Measurements from ENCODE around the gene SCNN1G.
"Not testable (repeated sequence)": the region's sequence is repeated elsewhere in the genome, so short reads cannot be mapped to it uniquely, and the experiment has no call there.

Gene SCNN1G

GRCh38 chr16:23232806-23233205 lies 50.3 kb downstream of the SCNN1G start:
- no peaks in the 10 kb centered on the region for H3K4me1 ChIP-seq (ENCODE audit: control insufficient read depth, insufficient read depth, low read length)
- H3K9ac ChIP-seq (ENCODE audit: low read length): no peak overlapping the region
- peaks cover 5% of the 10 kb centered on the region for H3K27me3 ChIP-seq (replicated peaks; ENCODE audit: control insufficient read depth, insufficient read depth, low read length)
- H3K9me3 ChIP-seq (ENCODE audit: control insufficient read depth, low read length): no peaks in the 10 kb centered on the region
- no peak for DNase-seq (ENCODE audit: low read depth)
- no peaks in the 10 kb centered on the region for H3K36me3 ChIP-seq (ENCODE audit: control insufficient read depth, insufficient read depth, low read length, severe bottlenecking)
- H3K4me3 ChIP-seq (ENCODE audit: low read length): no peak overlapping the region

GRCh38 chr16:23235176-23235575 lies 52.6 kb downstream of the SCNN1G start:
- no peak for DNase-seq (ENCODE audit: low read depth)
- Histone ChIP-seq H3K9me3 (ENCODE audit: control insufficient read depth, low read length) (no peaks in the 10 kb centered on the region), H3K4me3 (ENCODE audit: low read length) (no peak overlapping the region), H3K27me3 (replicated peaks; ENCODE audit: control insufficient read depth, insufficient read depth, low read length) (peaks cover 5% of the 10 kb centered on the region), H3K4me1 (ENCODE audit: control insufficient read depth, insufficient read depth, low read length) (no peaks in the 10 kb centered on the region), H3K36me3 (ENCODE audit: control insufficient read depth, insufficient read depth, low read length, severe bottlenecking) (no peaks in the 10 kb centered on the region), H3K9ac (ENCODE audit: low read length) (no peak overlapping the region)

DNA sequence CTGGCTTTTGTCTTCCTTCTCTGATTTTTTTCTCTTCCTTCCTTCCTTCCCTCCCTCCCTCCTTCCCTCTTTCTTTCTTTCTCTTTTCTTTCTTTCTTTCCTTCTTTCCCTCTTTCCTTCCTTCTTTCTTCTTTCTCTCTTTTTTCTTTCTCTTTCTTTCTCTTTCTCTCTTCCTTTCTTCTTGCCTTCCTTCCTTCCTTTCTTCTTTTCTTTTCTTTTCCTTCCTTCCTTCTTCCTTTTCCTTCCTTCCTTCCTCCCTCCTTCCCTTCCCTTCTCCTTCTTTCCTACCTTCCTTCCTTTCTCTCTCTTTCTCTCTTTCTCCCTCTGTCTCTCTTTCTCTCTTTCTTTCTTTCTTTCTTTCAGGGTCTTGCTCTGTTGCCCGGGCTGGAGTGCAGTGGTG lies 54.4 kb downstream of the SCNN1G start:
- H3K4me3 ChIP-seq (ENCODE audit: low read length): no peak overlapping the region
- no peak for DNase-seq (ENCODE audit: low read depth)
- H3K9ac ChIP-seq (ENCODE audit: low read length): no peak overlapping the region
- H3K9me3 ChIP-seq (ENCODE audit: control insufficient read depth, low read length): peaks cover under 1% of the 10 kb centered on the region
- H3K4me1 ChIP-seq (ENCODE audit: control insufficient read depth, insufficient read depth, low read length): no peaks in the 10 kb centered on the region
- H3K36me3 ChIP-seq (ENCODE audit: control insufficient read depth, insufficient read depth, low read length, severe bottlenecking): no peaks in the 10 kb centered on the region
- peaks cover 5% of the 10 kb centered on the region for H3K27me3 ChIP-seq (replicated peaks; ENCODE audit: control insufficient read depth, insufficient read depth, low read length)

- H3K9ac ChIP-seq (ENCODE audit: low read length): no peak overlapping the region
- H3K4me3 ChIP-seq (ENCODE audit: low read length): no peak overlapping the region
- H3K9me3 ChIP-seq (ENCODE audit: control insufficient read depth, low read length): peaks cover 11% of the 10 kb centered on the region
- no peak for DNase-seq (ENCODE audit: low read depth)
- H3K4me1 ChIP-seq (ENCODE audit: control insufficient read depth, insufficient read depth, low read length): no peaks in the 10 kb centered on the region
- H3K27me3 ChIP-seq (replicated peaks; ENCODE audit: control insufficient read depth, insufficient read depth, low read length): no peaks in the 10 kb centered on the region
- H3K36me3 ChIP-seq (ENCODE audit: control insufficient read depth, insufficient read depth, low read length, severe bottlenecking): no peaks in the 10 kb centered on the region
Observed at GRCh38 chr16:23240994-23241393, 58.4 kb downstream of the SCNN1G start.

GRCh38 chr16:23244122-23244521 lies 61.6 kb downstream of the SCNN1G start:
- no peaks in the 10 kb centered on the region for H3K36me3 ChIP-seq (ENCODE audit: control insufficient read depth, insufficient read depth, low read length, severe bottlenecking)
- peaks cover 11% of the 10 kb centered on the region for H3K9me3 ChIP-seq (ENCODE audit: control insufficient read depth, low read length)
- H3K9ac ChIP-seq (ENCODE audit: low read length): no peak overlapping the region
- no peak for DNase-seq (ENCODE audit: low read depth)
- peaks cover 12% of the 10 kb centered on the region for H3K4me1 ChIP-seq (ENCODE audit: control insufficient read depth, insufficient read depth, low read length)
- H3K27me3 ChIP-seq (replicated peaks; ENCODE audit: control insufficient read depth, insufficient read depth, low read length): no peaks in the 10 kb centered on the region
- no peak overlapping the region for H3K4me3 ChIP-seq (ENCODE audit: low read length)

GRCh38 chr16:23245268-23245667 lies 62.7 kb downstream of the SCNN1G start:
- Histone ChIP-seq H3K9me3 (ENCODE audit: control insufficient read depth, low read length) (peaks cover 11% of the 10 kb centered on the region), H3K4me1 (ENCODE audit: control insufficient read depth, insufficient read depth, low read length) (peaks cover 12% of the 10 kb centered on the region)
- DNase-seq (ENCODE audit: low read depth): no peak

GRCh38 chr16:23248261-23249194 lies 66.0 kb downstream of the SCNN1G start:
- peak; percentile 18 for DNase-seq (ENCODE audit: low read depth)
- Histone ChIP-seq H3K4me1 (ENCODE audit: control insufficient read depth, insufficient read depth, low read length) (peaks cover 12% of the 10 kb centered on the region), H3K27me3 (replicated peaks; ENCODE audit: control insufficient read depth, insufficient read depth, low read length) (no peaks in the 10 kb centered on the region), H3K36me3 (ENCODE audit: control insufficient read depth, insufficient read depth, low read length, severe bottlenecking) (no peaks in the 10 kb centered on the region), H3K9me3 (ENCODE audit: control insufficient read depth, low read length) (peaks cover 12% of the 10 kb centered on the region), H3K4me3 (ENCODE audit: low read length) (no peak overlapping the region), H3K9ac (ENCODE audit: low read length) (no peak overlapping the region)

More at GRCh38 chr16:23245268-23245667, 62.7 kb downstream of the SCNN1G start:
- no peak overlapping the region for H3K9ac ChIP-seq (ENCODE audit: low read length)
- H3K4me3 ChIP-seq (ENCODE audit: low read length): no peak overlapping the region
- H3K27me3 ChIP-seq (replicated peaks; ENCODE audit: control insufficient read depth, insufficient read depth, low read length): no peaks in the 10 kb centered on the region
- H3K36me3 ChIP-seq (ENCODE audit: control insufficient read depth, insufficient read depth, low read length, severe bottlenecking): no peaks in the 10 kb centered on the region

DNA sequence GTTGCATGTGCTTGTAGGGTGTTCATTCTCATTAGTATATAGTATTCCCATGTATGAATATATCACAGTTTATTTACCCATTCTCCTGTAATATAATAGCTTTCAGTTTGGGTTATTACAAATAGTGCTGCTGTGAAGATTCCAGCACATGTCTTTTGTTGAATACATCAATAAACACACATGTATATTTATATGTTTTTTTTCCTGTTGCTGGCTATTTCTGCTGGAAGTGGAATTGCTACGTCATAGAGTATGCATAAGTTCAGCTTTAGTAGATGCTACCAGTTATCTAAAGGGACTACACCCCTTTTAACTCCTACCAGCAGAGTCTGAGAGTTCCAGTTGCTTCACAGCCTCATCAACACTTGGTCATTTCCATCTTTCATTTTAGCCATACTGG lies 67.3 kb downstream of the SCNN1G start:
- no peak for DNase-seq (ENCODE audit: low read depth)
- no peak overlapping the region for H3K4me3 ChIP-seq (ENCODE audit: low read length)
- no peaks in the 10 kb centered on the region for H3K27me3 ChIP-seq (replicated peaks; ENCODE audit: control insufficient read depth, insufficient read depth, low read length)
- H3K4me1 ChIP-seq (ENCODE audit: control insufficient read depth, insufficient read depth, low read length): peaks cover 12% of the 10 kb centered on the region
- peaks cover 5% of the 10 kb centered on the region for H3K9me3 ChIP-seq (ENCODE audit: control insufficient read depth, low read length)
- no peak overlapping the region for H3K9ac ChIP-seq (ENCODE audit: low read length)
- no peaks in the 10 kb centered on the region for H3K36me3 ChIP-seq (ENCODE audit: control insufficient read depth, insufficient read depth, low read length, severe bottlenecking)

- H3K9ac ChIP-seq (ENCODE audit: low read length): no peak overlapping the region
- H3K4me3 ChIP-seq (ENCODE audit: low read length): no peak overlapping the region
- DNase-seq (ENCODE audit: low read depth): no peak
- no peaks in the 10 kb centered on the region for H3K36me3 ChIP-seq (ENCODE audit: control insufficient read depth, insufficient read depth, low read length, severe bottlenecking)
- peaks cover 12% of the 10 kb centered on the region for H3K4me1 ChIP-seq (ENCODE audit: control insufficient read depth, insufficient read depth, low read length)
- H3K9me3 ChIP-seq (ENCODE audit: control insufficient read depth, low read length): peaks cover 5% of the 10 kb centered on the region
- H3K27me3 ChIP-seq (replicated peaks; ENCODE audit: control insufficient read depth, insufficient read depth, low read length): no peaks in the 10 kb centered on the region
Observed at GRCh38 chr16:23252310-23252709, 69.8 kb downstream of the SCNN1G start.

DNA sequence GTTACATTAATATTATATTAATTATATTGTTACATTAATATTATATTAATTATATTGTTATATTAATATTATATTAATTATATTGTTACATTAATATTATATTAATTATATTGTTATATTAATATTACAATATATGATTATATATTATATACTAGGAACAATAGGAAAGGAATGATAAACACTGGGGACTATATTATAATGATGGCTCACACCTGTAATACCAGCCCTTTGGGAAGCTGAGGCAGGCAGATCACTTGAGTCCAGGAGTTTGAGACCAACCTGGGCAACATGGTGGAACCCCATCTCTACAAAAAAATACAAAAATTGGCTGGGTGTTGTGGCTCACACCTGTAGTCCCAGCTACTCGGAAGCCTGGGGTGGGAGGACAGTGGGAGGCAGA lies 71.1 kb downstream of the SCNN1G start:
- not testable (repeated sequence) for H3K9ac ChIP-seq (ENCODE audit: low read length); H3K4me3 ChIP-seq (ENCODE audit: low read length)

DNA sequence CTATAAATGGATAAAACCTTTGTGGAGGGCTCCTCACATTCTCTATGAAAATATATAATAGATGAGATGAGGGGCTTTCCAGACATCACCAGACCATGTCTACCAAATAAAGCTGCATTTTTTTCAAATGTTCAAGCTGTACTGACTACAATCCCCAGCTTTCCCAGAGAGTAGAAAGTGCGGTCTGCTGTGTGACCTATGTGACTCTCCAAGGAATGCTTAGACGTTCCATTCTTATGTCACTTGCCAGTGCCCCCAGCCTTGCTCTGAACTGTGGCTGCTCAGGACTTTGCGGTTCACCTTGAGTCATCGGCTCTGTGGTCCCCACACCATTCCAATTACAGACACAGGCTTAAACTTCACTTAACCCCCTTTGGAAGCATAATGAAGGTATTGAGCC lies 71.8 kb downstream of the SCNN1G start:
- H3K4me3 ChIP-seq (ENCODE audit: low read length): no peak overlapping the region
- H3K9me3 ChIP-seq (ENCODE audit: control insufficient read depth, low read length): peaks cover 9% of the 10 kb centered on the region
- H3K9ac ChIP-seq (ENCODE audit: low read length): no peak overlapping the region
- H3K4me1 ChIP-seq (ENCODE audit: control insufficient read depth, insufficient read depth, low read length): no peaks in the 10 kb centered on the region
- peak; percentile 18 for DNase-seq (ENCODE audit: low read depth)
- H3K36me3 ChIP-seq (ENCODE audit: control insufficient read depth, insufficient read depth, low read length, severe bottlenecking): no peaks in the 10 kb centered on the region
- H3K27me3 ChIP-seq (replicated peaks; ENCODE audit: control insufficient read depth, insufficient read depth, low read length): no peaks in the 10 kb centered on the region

More for the DNA sequence above, 71.1 kb downstream of the SCNN1G start:
- not testable (repeated sequence) for H3K4me1 ChIP-seq (ENCODE audit: control insufficient read depth, insufficient read depth, low read length); H3K9me3 ChIP-seq (ENCODE audit: control insufficient read depth, low read length); DNase-seq (ENCODE audit: low read depth); H3K27me3 ChIP-seq (replicated peaks; ENCODE audit: control insufficient read depth, insufficient read depth, low read length); H3K36me3 ChIP-seq (ENCODE audit: control insufficient read depth, insufficient read depth, low read length, severe bottlenecking)

All from adipocyte (in vitro differentiated cells).